HepG2 (cell line): ENCODE data around the gene USP17L13. TPM values are rescaled to one million over a fixed set of nuclear protein-coding genes. Genes with fewer than 3 reads are reported as not detected.
"Not testable (repeated sequence)": the region's sequence is repeated elsewhere in the genome, so short reads cannot be mapped to it uniquely, and the experiment has no call there.

ENCODE experiments used
- ATAC-seq: fragments of 200-7000 bp; cut with Tn5 transposase; 3 replicates; pipeline ENCODE4 v1.9.1; 2020; ENCODE audit warnings: mild to moderate bottlenecking, moderate library complexity
- BruUV-seq: library from RNA; stranded (reverse); fragments of 400-500 nt; replicated peaks from 2 replicates; lab custom pipeline; 2021; lab: Mats Ljungman, UMichigan
- CTCF ChIA-PET: fragments of 300-600 bp; formaldehyde crosslinking; extraction: SDS; loops from one replicate; lab custom pipeline; 2021; ENCODE audit warnings: low total read pairs, inconsistent platforms, low intra/inter-chr PET ratio; lab: Yijun Ruan, JAX
- POLR2A ChIA-PET: fragments of 350-600 bp; sonication (Branson Sonifier 250); formaldehyde crosslinking; loops from one replicate; lab custom pipeline; 2020; ENCODE audit warnings: antibody characterized with exemption, inconsistent platforms; lab: Yijun Ruan, JAX
- DNase-seq: peaks from one replicate; pipeline ENCODE4 v3.0.0-alpha.2; 2015; ENCODE audit warnings: low spot score
- FAIRE-seq: peaks from 3 replicates; lab custom pipeline; 2011; peaks lifted over from hg19 to GRCh38; lab: Jason Lieb, UNC
- H2AFZ ChIP-seq: one replicate; pipeline ENCODE4 v1.6.1; 2011; ENCODE audit warnings: low read length, inconsistent platforms
- H3K27ac ChIP-seq: fragments of 300-600 bp; 3 replicates; pipeline ENCODE4 v1.8.0; 2011; ENCODE audit warnings: mixed run types, mild to moderate bottlenecking, mixed read lengths, low read length, inconsistent platforms; ENCODE audit not compliant: insufficient read depth; ENCODE audit errors: extremely low read length
- H3K27me3 ChIP-seq, 2 experiments: fragments of 200-600 bp in 1 of 2; 2 replicates in 1 of 2; 3 replicates in 1 of 2; pipeline versions ENCODE4 v1.6.0 to v1.8.0; 2011; ENCODE audit warnings: low read length in 2 of 2, mild to moderate bottlenecking in 2 of 2, moderate library complexity in 2 of 2, inconsistent platforms in 1 of 2; ENCODE audit not compliant: insufficient read depth in 2 of 2, control insufficient read depth in 1 of 2
- H3K36me3 ChIP-seq, 2 experiments: fragments of 200-600 bp in 1 of 2; replicated peaks in 1 of 2; 2 replicates in 1 of 2; 3 replicates in 1 of 2; pipeline versions ENCODE4 v1.5.1 to v1.8.0; 2011; ENCODE audit warnings: low read length in 2 of 2, inconsistent platforms in 1 of 2; ENCODE audit not compliant: insufficient read depth in 2 of 2, control insufficient read depth in 1 of 2
- H3K4me1 ChIP-seq: 2 replicates; pipeline ENCODE4 v1.5.1; 2012; ENCODE audit warnings: low read length, inconsistent platforms; ENCODE audit not compliant: insufficient read depth
- H3K4me2 ChIP-seq: 2 replicates; pipeline ENCODE4 v1.6.0; 2011; ENCODE audit warnings: low read depth, low read length, inconsistent platforms
- H3K4me3 ChIP-seq, 3 experiments: fragments of 200-600 bp in 1 of 3; sonication (generic), shearing (Covaris generic) in 1 of 3; replicated peaks in 1 of 3; 2 replicates each; pipeline ENCODE4 v1.5.1; 2011 to 2016; ENCODE audit warnings: low read length in 3 of 3, inconsistent platforms in 2 of 3, low read depth in 2 of 3, mild to moderate bottlenecking in 2 of 3, control low read depth in 1 of 3, mixed read lengths in 1 of 3; ENCODE audit not compliant: insufficient read depth in 1 of 3
- H3K79me2 ChIP-seq: one replicate; pipeline ENCODE4 v1.6.1; 2011; ENCODE audit warnings: low read length, inconsistent platforms; ENCODE audit not compliant: insufficient read depth
- H3K9ac ChIP-seq: 2 replicates; pipeline ENCODE4 v1.6.0; 2011; ENCODE audit warnings: mild to moderate bottlenecking, low read depth, low read length, inconsistent platforms; ENCODE audit not compliant: insufficient read depth
- H3K9me3 ChIP-seq: 2 replicates; pipeline ENCODE4 v1.5.1; 2012; ENCODE audit warnings: mild to moderate bottlenecking, low read length
- H4K20me1 ChIP-seq: 2 replicates; pipeline ENCODE4 v1.6.0; 2011; ENCODE audit warnings: inconsistent platforms, mild to moderate bottlenecking, low read length, moderate library complexity; ENCODE audit not compliant: insufficient read depth
- WGBS: methylation state at CpG from one replicate; pipeline ENCODE4 v1.1.6; 2017; ENCODE audit warnings: low lambda C conversion rate; 5-methylcytosine and 5-hydroxymethylcytosine counted together
- in situ Hi-C: cut with HindIII; loops from 2 replicates; pipeline ENCODE4 v1.10.0; 2017; ENCODE audit warnings: low pct_unique_long_range_greater_than_20kb; ENCODE audit not compliant: extremely low pct_ligation_motif_present
- intact Hi-C: fragments of 100-400 bp; cut with micrococcal nuclease; formaldehyde crosslinking; loops from one replicate; pipeline ENCODE4 v1.10.0; 2022; ENCODE audit not compliant: unreplicated experiment
- polyA plus RNA-seq, 8 experiments: library from polyadenylated mRNA; depleted of rRNA in 3 of 8; stranded (reverse) in 7 of 8; unstranded in 1 of 8; fragments of >200 nt; fragmentation: Illumina TruSeq in 4 of 8; extraction: Trizol in 4 of 8; gene quantifications; 2 replicates each; pipeline versions ENCODE4 v1.2.1 to v1.2.3, GENCODE V29; 2011 to 2016; ENCODE audit warnings: low read depth in 4 of 8, missing spikeins in 1 of 8, mixed read lengths in 1 of 8; ENCODE audit not compliant: insufficient read depth in 1 of 8
- total RNA-seq, 5 experiments: library from RNA; depleted of rRNA; stranded (reverse); fragments of >200 nt; fragmentation: Illumina TruSeq; extraction: Trizol; gene quantifications; 2 replicates each; pipeline ENCODE4 v1.2.3, GENCODE V29; 2016; ENCODE audit warnings: low read depth in 1 of 5

USP17L13 gene
- total and polyA plus RNA-seq, 2 of the 13 experiments (the other 11 are each of a cell fraction or from before 2014, with no cell fraction given): not detected

GRCh38 chr4:9215105-9215504, 9.6 kb upstream of the USP17L13 start, which contains the start of gene USP17L11:
TSS of gene USP17L11 (plus strand) at chr4:9215405. CDS start at chr4:9215405, 0 bp downstream.
- H3K27me3 ChIP-seq, CTCF ChIA-PET, H3K4me3 ChIP-seq, H3K9ac ChIP-seq, H2AFZ ChIP-seq, H3K36me3 ChIP-seq, BruUV-seq, H3K4me2 ChIP-seq, ATAC-seq, FAIRE-seq, H3K79me2 ChIP-seq, H4K20me1 ChIP-seq, intact Hi-C loops, H3K9me3 ChIP-seq, in situ Hi-C loops, POLR2A ChIA-PET, DNase-seq, H3K27ac ChIP-seq, H3K4me1 ChIP-seq: not testable (repeated sequence)
- WGBS: 63% methylated on average over 10 of the region's 14 CpGs

- DNase-seq, POLR2A ChIA-PET, H3K4me3 ChIP-seq, H3K27me3 ChIP-seq, CTCF ChIA-PET, H4K20me1 ChIP-seq, FAIRE-seq, H3K9me3 ChIP-seq, H3K4me2 ChIP-seq, H3K36me3 ChIP-seq, H2AFZ ChIP-seq, BruUV-seq, H3K27ac ChIP-seq, H3K4me1 ChIP-seq, ATAC-seq, in situ Hi-C loops, H3K79me2 ChIP-seq, H3K9ac ChIP-seq, intact Hi-C loops: not testable (repeated sequence)
- WGBS: no CpG with 5 or more reads among the region's 13 CpGs
Observed at GRCh38 chr4:9219852-9220251, 4.8 kb upstream of the USP17L13 start, which contains the start of gene USP17L12. TSS of gene USP17L12 (plus strand) at chr4:9220152. CDS start at chr4:9220152, 0 bp downstream.

GRCh38 chr4:9230249-9230648, 5.6 kb downstream of the USP17L13 start:
- BruUV-seq, H3K27ac ChIP-seq, in situ Hi-C loops, H4K20me1 ChIP-seq, FAIRE-seq, H3K4me2 ChIP-seq, H3K4me3 ChIP-seq, H2AFZ ChIP-seq, CTCF ChIA-PET, ATAC-seq, H3K9ac ChIP-seq, DNase-seq, H3K27me3 ChIP-seq, H3K36me3 ChIP-seq, intact Hi-C loops, POLR2A ChIA-PET, H3K79me2 ChIP-seq, H3K4me1 ChIP-seq, H3K9me3 ChIP-seq: not testable (repeated sequence)
- no CpG with 5 or more reads among the region's 8 CpGs for WGBS

- H3K4me3 ChIP-seq, H3K36me3 ChIP-seq, CTCF ChIA-PET, FAIRE-seq, in situ Hi-C loops, H3K27ac ChIP-seq, BruUV-seq, H2AFZ ChIP-seq, H3K9me3 ChIP-seq, H4K20me1 ChIP-seq, H3K4me2 ChIP-seq, H3K27me3 ChIP-seq, ATAC-seq, H3K9ac ChIP-seq, POLR2A ChIA-PET, intact Hi-C loops, H3K4me1 ChIP-seq, DNase-seq, H3K79me2 ChIP-seq: not testable (repeated sequence)
- no CpG with 5 or more reads among the region's 15 CpGs for WGBS
Observed at GRCh38 chr4:9234085-9234484, 9.4 kb downstream of the USP17L13 start, which contains the start of gene USP17L15. TSS of gene USP17L15 (plus strand) at chr4:9234385. CDS start at chr4:9234385, 0 bp downstream.
